HepG2 (cell line): ENCODE measurements around the gene JAKMIP3. TPM values are rescaled to one million over a fixed set of nuclear protein-coding genes. Genes with fewer than 3 reads are reported as not detected.
A peak's percentile ranks its signal among the peaks of the same experiment; 100 is the strongest.

ENCODE experiments used
- ATAC-seq: fragments of 200-7000 bp; cut with Tn5 transposase; 3 replicates; pipeline ENCODE4 v1.9.1; 2020; ENCODE audit warnings: mild to moderate bottlenecking, moderate library complexity
- BruUV-seq: library from RNA; stranded (reverse); fragments of 400-500 nt; replicated peaks from 2 replicates; lab custom pipeline; 2021; lab: Mats Ljungman, UMichigan
- CTCF ChIA-PET: fragments of 300-600 bp; formaldehyde crosslinking; extraction: SDS; loops from one replicate; lab custom pipeline; 2021; ENCODE audit warnings: low total read pairs, inconsistent platforms, low intra/inter-chr PET ratio; lab: Yijun Ruan, JAX
- POLR2A ChIA-PET: fragments of 350-600 bp; sonication (Branson Sonifier 250); formaldehyde crosslinking; loops from one replicate; lab custom pipeline; 2020; ENCODE audit warnings: antibody characterized with exemption, inconsistent platforms; lab: Yijun Ruan, JAX
- DNase-seq: peaks from one replicate; pipeline ENCODE4 v3.0.0-alpha.2; 2015; ENCODE audit warnings: low spot score
- FAIRE-seq: peaks from 3 replicates; lab custom pipeline; 2011; peaks lifted over from hg19 to GRCh38; lab: Jason Lieb, UNC
- H2AFZ ChIP-seq: one replicate; pipeline ENCODE4 v1.6.1; 2011; ENCODE audit warnings: low read length, inconsistent platforms
- H3K27ac ChIP-seq: fragments of 300-600 bp; 3 replicates; pipeline ENCODE4 v1.8.0; 2011; ENCODE audit warnings: mixed run types, mild to moderate bottlenecking, mixed read lengths, low read length, inconsistent platforms; ENCODE audit not compliant: insufficient read depth; ENCODE audit errors: extremely low read length
- H3K27me3 ChIP-seq, 2 experiments: fragments of 200-600 bp in 1 of 2; 2 replicates in 1 of 2; 3 replicates in 1 of 2; pipeline versions ENCODE4 v1.6.0 to v1.8.0; 2011; ENCODE audit warnings: low read length in 2 of 2, mild to moderate bottlenecking in 2 of 2, moderate library complexity in 2 of 2, inconsistent platforms in 1 of 2; ENCODE audit not compliant: insufficient read depth in 2 of 2, control insufficient read depth in 1 of 2
- H3K36me3 ChIP-seq, 2 experiments: fragments of 200-600 bp in 1 of 2; replicated peaks in 1 of 2; 2 replicates in 1 of 2; 3 replicates in 1 of 2; pipeline versions ENCODE4 v1.5.1 to v1.8.0; 2011; ENCODE audit warnings: low read length in 2 of 2, inconsistent platforms in 1 of 2; ENCODE audit not compliant: insufficient read depth in 2 of 2, control insufficient read depth in 1 of 2
- H3K4me1 ChIP-seq: 2 replicates; pipeline ENCODE4 v1.5.1; 2012; ENCODE audit warnings: low read length, inconsistent platforms; ENCODE audit not compliant: insufficient read depth
- H3K4me2 ChIP-seq: 2 replicates; pipeline ENCODE4 v1.6.0; 2011; ENCODE audit warnings: low read depth, low read length, inconsistent platforms
- H3K4me3 ChIP-seq, 3 experiments: fragments of 200-600 bp in 1 of 3; sonication (generic), shearing (Covaris generic) in 1 of 3; replicated peaks in 1 of 3; 2 replicates each; pipeline ENCODE4 v1.5.1; 2011 to 2016; ENCODE audit warnings: low read length in 3 of 3, inconsistent platforms in 2 of 3, low read depth in 2 of 3, mild to moderate bottlenecking in 2 of 3, control low read depth in 1 of 3, mixed read lengths in 1 of 3; ENCODE audit not compliant: insufficient read depth in 1 of 3
- H3K79me2 ChIP-seq: one replicate; pipeline ENCODE4 v1.6.1; 2011; ENCODE audit warnings: low read length, inconsistent platforms; ENCODE audit not compliant: insufficient read depth
- H3K9ac ChIP-seq: 2 replicates; pipeline ENCODE4 v1.6.0; 2011; ENCODE audit warnings: mild to moderate bottlenecking, low read depth, low read length, inconsistent platforms; ENCODE audit not compliant: insufficient read depth
- H3K9me3 ChIP-seq: 2 replicates; pipeline ENCODE4 v1.5.1; 2012; ENCODE audit warnings: mild to moderate bottlenecking, low read length
- H4K20me1 ChIP-seq: 2 replicates; pipeline ENCODE4 v1.6.0; 2011; ENCODE audit warnings: inconsistent platforms, mild to moderate bottlenecking, low read length, moderate library complexity; ENCODE audit not compliant: insufficient read depth
- CENPX ChIP-seq: sonication (generic); formaldehyde crosslinking; IDR thresholded peaks from 2 replicates; pipeline ENCODE4 v1.9.0; 2021; ENCODE audit warnings: mild to moderate bottlenecking, missing genetic modification reagents, moderate library complexity
- FOXA3 ChIP-seq: IDR thresholded peaks from 2 replicates; pipeline ENCODE4 v1.6.1; 2016; ENCODE audit warnings: missing genetic modification reagents, missing compliant biosample characterization
- FOXP1 ChIP-seq, 2 experiments: fragments of 450-650 bp in 1 of 2; IDR thresholded peaks; 2 replicates each; pipeline ENCODE4 v1.6.1; 2017 to 2018; ENCODE audit warnings: antibody characterized with exemption in 1 of 2
- GFI1 ChIP-seq: sonication (generic); formaldehyde crosslinking; IDR thresholded peaks from 2 replicates; pipeline ENCODE4 v1.5.0; 2020; ENCODE audit warnings: missing genetic modification reagents, mild to moderate bottlenecking, borderline replicate concordance
- HDAC6 ChIP-seq: fragments of 200-600 bp; sonication (generic); IDR thresholded peaks from 2 replicates; pipeline ENCODE4 v1.7.0; 2017; ENCODE audit warnings: mild to moderate bottlenecking, antibody characterized with exemption, low read length, low read depth
- IKZF4 ChIP-seq: sonication (generic); formaldehyde crosslinking; IDR thresholded peaks from 2 replicates; pipeline ENCODE4 v1.5.1; 2020; ENCODE audit warnings: borderline replicate concordance, mild to moderate bottlenecking, low read depth, missing genetic modification reagents; ENCODE audit errors: not compliant biosample characterization
- KLF12 ChIP-seq: sonication (generic); formaldehyde crosslinking; IDR thresholded peaks from 2 replicates; pipeline ENCODE4 v1.4.0; 2020; ENCODE audit warnings: missing genetic modification reagents, borderline replicate concordance
- MAZ ChIP-seq, 2 experiments: sonication (generic) in 1 of 2; formaldehyde crosslinking in 1 of 2; IDR thresholded peaks; 2 replicates each; pipeline versions ENCODE4 v1.5.0 to v1.6.1; 2012 to 2020; ENCODE audit warnings: low read depth in 2 of 2, mild to moderate bottlenecking in 2 of 2, borderline replicate concordance in 1 of 2, improper control_type of control experiment in 1 of 2, low read length in 1 of 2, missing genetic modification reagents in 1 of 2, moderate library complexity in 1 of 2
- NCOR1 ChIP-seq: fragments of 200-600 bp; sonication (generic); IDR thresholded peaks from 2 replicates; pipeline ENCODE4 v1.7.0; 2017; ENCODE audit warnings: antibody characterized with exemption, low read length, borderline replicate concordance
- SAP130 ChIP-seq: IDR thresholded peaks from 2 replicates; pipeline ENCODE4 v1.6.1; 2016; ENCODE audit warnings: low read depth
- SP2 ChIP-seq: sonication (generic); formaldehyde crosslinking; IDR thresholded peaks from 2 replicates; pipeline ENCODE4 v1.5.1; 2020; ENCODE audit warnings: mild to moderate bottlenecking, missing genetic modification reagents
- TBX3 ChIP-seq: fragments of 450-650 bp; IDR thresholded peaks from 2 replicates; pipeline ENCODE4 v1.6.1; 2017; ENCODE audit warnings: antibody characterized with exemption, mild to moderate bottlenecking, inconsistent platforms, borderline replicate concordance
- WGBS: methylation state at CpG from one replicate; pipeline ENCODE4 v1.1.6; 2017; ENCODE audit warnings: low lambda C conversion rate; 5-methylcytosine and 5-hydroxymethylcytosine counted together
- in situ Hi-C: cut with HindIII; loops from 2 replicates; pipeline ENCODE4 v1.10.0; 2017; ENCODE audit warnings: low pct_unique_long_range_greater_than_20kb; ENCODE audit not compliant: extremely low pct_ligation_motif_present
- intact Hi-C: fragments of 100-400 bp; cut with micrococcal nuclease; formaldehyde crosslinking; loops from one replicate; pipeline ENCODE4 v1.10.0; 2022; ENCODE audit not compliant: unreplicated experiment
- polyA plus RNA-seq, 8 experiments: library from polyadenylated mRNA; depleted of rRNA in 3 of 8; stranded (reverse) in 7 of 8; unstranded in 1 of 8; fragments of >200 nt; fragmentation: Illumina TruSeq in 4 of 8; extraction: Trizol in 4 of 8; gene quantifications; 2 replicates each; pipeline versions ENCODE4 v1.2.1 to v1.2.3, GENCODE V29; 2011 to 2016; ENCODE audit warnings: low read depth in 4 of 8, missing spikeins in 1 of 8, mixed read lengths in 1 of 8; ENCODE audit not compliant: insufficient read depth in 1 of 8
- total RNA-seq, 5 experiments: library from RNA; depleted of rRNA; stranded (reverse); fragments of >200 nt; fragmentation: Illumina TruSeq; extraction: Trizol; gene quantifications; 2 replicates each; pipeline ENCODE4 v1.2.3, GENCODE V29; 2016; ENCODE audit warnings: low read depth in 1 of 5
- TF ChIP-seq, protein P1 (sequence below): sonication (generic); formaldehyde crosslinking; IDR thresholded peaks from 2 replicates; pipeline ENCODE4 v1.5.0; 2020; ENCODE audit warnings: missing genetic modification reagents
- TF ChIP-seq, protein P2 (sequence below): sonication (generic); formaldehyde crosslinking; IDR thresholded peaks from 2 replicates; pipeline ENCODE4 v1.5.0; 2020; ENCODE audit warnings: missing genetic modification reagents
- TF ChIP-seq, protein P3 (sequence below): sonication (generic); formaldehyde crosslinking; IDR thresholded peaks from 2 replicates; pipeline ENCODE4 v1.4.0; 2020; ENCODE audit warnings: missing genetic modification reagents
- TF ChIP-seq, protein P4 (sequence below): IDR thresholded peaks from 2 replicates; pipeline ENCODE4 v1.6.1; 2016; ENCODE audit warnings: low read depth, borderline replicate concordance
- TF ChIP-seq, protein P5 (sequence below): sonication (generic); formaldehyde crosslinking; IDR thresholded peaks from 2 replicates; pipeline ENCODE4 v1.8.1; 2023; ENCODE audit warnings: mild to moderate bottlenecking, moderate library complexity, missing genetic modification reagents
- TF ChIP-seq, protein P6 (sequence below): sonication (generic); formaldehyde crosslinking; IDR thresholded peaks from 2 replicates; pipeline ENCODE4 v1.5.0; 2020; ENCODE audit warnings: missing genetic modification reagents, mild to moderate bottlenecking, borderline replicate concordance

Gene JAKMIP3
- total and polyA plus RNA-seq, 2 of the 13 experiments (the other 11 are each of a cell fraction or from before 2014, with no cell fraction given) = 0.03 to 0.11 TPM

DNA sequence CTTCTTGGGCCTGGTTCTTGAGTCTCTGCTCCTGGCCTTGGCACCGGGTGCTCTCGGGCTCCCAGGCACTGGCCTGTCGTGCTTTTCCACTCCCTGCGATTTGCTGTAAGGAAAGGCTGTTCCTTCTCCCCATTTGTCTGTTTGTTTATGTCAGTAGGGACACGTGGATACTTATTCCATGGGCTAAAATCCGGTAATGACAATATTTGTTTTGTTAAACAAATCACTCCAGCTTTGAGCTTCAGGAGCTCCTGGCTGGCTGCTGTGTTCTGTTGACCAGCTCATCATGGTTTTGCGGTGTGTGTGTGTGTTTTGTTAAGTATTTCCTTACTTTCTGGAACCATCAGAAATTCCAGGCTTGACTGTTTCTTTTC, 17.5 kb upstream of the JAKMIP3 start (continued):
- TF ChIP-seq, protein P1, sequence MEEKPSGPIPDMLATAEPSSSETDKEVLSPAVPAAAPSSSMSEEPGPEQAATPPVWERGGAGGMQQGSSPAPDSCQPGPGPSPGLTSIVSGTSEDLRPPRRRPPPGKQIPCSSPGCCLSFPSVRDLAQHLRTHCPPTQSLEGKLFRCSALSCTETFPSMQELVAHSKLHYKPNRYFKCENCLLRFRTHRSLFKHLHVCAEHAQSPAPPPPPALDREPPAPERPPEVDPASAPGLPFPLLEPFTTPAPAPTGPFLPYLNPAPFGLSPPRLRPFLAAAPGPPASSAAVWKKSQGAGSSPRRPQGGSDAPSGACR = no peak
- TF ChIP-seq FOXA3 (CRISPR knock-in tag) (peak; percentile 45; the same call in 1 of the 2 replicates), SAP130 (CRISPR knock-in tag) (0 out of 2 replicates have a peak, but pooled peaks have one; percentile 40), KLF12 (CRISPR knock-in tag) (no peak), FOXP1 (IDR thresholded peaks at IDR 0.05) (no peak), FOXP1 (CRISPR knock-in tag; IDR thresholded peaks at IDR 0.05) (peak; percentile 52)

DNA sequence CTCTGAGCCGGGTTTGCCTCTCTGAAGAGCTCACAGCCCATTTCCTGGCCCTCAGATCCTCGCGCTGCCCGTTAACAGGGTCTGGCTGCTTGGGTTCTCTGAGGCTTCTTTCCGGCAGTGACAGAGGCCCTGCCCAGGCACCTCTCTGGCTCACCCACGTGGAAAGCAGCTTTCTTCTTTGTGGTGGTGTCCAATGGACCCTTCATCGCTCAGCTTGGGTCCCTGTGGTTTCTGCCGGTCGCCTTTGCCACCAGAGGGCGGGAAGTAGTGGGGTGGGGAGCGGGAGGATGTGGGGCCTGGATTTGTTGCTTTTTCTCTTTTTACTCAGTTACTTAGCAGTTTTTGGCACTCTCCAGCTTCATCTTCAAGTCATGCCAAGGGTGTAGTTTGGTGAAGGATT, 15.6 kb upstream of the JAKMIP3 start:
- intact Hi-C loops = no loop called here
- Histone ChIP-seq H3K27me3 (peaks cover 0 to 20% of the 10 kb centered on the region in 2 experiments; a peak in 3 of 5 replicates), H3K4me1 (peaks cover 6% of the 10 kb centered on the region), H3K9ac (no peak overlapping the region), H3K79me2 (no peaks in the 10 kb centered on the region), H2AFZ (no peak overlapping the region), H3K9me3 (peaks cover 25% of the 10 kb centered on the region), H3K4me2 (no peak overlapping the region), H4K20me1 (no peaks in the 10 kb centered on the region), H3K27ac (no peak overlapping the region), H3K36me3 (no peaks in the 10 kb centered on the region), H3K4me3 (no peak overlapping the region)
- BruUV-seq = no TSS peak
- 44% methylated on average over 11 of the region's 11 CpGs for WGBS
- no peak for ATAC-seq
- no peak for DNase-seq
- CTCF ChIA-PET = no interaction called here
- POLR2A ChIA-PET = no interaction called here
- in situ Hi-C loops = no loop called here
- FAIRE-seq = no peak
- TF ChIP-seq NCOR1 (no peak), IKZF4 (no peak), SP2 (CRISPR knock-in tag) (no peak), HDAC6 (no peak), MAZ (IDR thresholded peaks at IDR 0.05; ENCODE audit: borderline replicate concordance, low read depth, low read length) (no peak), MAZ (CRISPR knock-in tag; IDR thresholded peaks at IDR 0.05; ENCODE audit: low read depth) (no peak), CENPX (no peak), TBX3 (no peak), GFI1 (CRISPR knock-in tag) (no peak)
- TF ChIP-seq, protein P2, sequence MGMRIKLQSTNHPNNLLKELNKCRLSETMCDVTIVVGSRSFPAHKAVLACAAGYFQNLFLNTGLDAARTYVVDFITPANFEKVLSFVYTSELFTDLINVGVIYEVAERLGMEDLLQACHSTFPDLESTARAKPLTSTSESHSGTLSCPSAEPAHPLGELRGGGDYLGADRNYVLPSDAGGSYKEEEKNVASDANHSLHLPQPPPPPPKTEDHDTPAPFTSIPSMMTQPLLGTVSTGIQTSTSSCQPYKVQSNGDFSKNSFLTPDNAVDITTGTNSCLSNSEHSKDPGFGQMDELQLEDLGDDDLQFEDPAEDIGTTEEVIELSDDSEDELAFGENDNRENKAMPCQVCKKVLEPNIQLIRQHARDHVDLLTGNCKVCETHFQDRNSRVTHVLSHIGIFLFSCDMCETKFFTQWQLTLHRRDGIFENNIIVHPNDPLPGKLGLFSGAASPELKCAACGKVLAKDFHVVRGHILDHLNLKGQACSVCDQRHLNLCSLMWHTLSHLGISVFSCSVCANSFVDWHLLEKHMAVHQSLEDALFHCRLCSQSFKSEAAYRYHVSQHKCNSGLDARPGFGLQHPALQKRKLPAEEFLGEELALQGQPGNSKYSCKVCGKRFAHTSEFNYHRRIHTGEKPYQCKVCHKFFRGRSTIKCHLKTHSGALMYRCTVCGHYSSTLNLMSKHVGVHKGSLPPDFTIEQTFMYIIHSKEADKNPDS (CRISPR knock-in tag) = no peak
- TF ChIP-seq, protein P3, sequence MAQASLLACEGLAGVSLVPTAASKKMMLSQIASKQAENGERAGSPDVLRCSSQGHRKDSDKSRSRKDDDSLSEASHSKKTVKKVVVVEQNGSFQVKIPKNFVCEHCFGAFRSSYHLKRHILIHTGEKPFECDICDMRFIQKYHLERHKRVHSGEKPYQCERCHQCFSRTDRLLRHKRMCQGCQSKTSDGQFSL (CRISPR knock-in tag) = no peak
- TF ChIP-seq, protein P4, sequence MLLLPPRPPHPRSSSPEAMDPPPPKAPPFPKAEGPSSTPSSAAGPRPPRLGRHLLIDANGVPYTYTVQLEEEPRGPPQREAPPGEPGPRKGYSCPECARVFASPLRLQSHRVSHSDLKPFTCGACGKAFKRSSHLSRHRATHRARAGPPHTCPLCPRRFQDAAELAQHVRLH = no peak
- TF ChIP-seq, protein P5, sequence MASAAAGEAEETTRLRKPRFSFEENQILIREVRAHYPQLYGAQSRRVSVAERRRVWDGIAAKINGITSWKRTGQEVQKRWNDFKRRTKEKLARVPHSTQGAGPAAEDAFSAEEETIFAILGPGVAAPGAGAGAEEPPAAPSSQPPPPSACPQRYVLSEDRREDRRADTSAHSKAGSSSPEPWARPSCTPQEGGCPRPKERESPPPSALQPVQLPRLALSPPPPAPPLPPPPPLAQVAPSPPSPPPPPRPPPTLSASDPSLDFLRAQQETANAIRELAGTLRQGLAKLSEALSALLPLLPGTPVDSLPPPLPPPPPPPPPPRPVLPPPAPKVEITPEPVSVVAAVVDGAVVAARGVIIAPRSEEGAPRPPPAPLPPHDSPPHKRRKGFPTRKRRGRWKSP (CRISPR knock-in tag) = no peak
- TF ChIP-seq, protein P6, sequence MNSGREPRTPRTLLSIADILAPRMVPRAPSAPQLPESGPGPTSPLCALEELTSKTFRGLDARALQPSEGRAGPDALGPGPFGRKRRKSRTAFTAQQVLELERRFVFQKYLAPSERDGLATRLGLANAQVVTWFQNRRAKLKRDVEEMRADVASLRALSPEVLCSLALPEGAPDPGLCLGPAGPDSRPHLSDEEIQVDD (CRISPR knock-in tag) = no peak
